GM21515 (cell line): ENCODE results near the gene SMDT1.
"Not testable (repeated sequence)": the region's sequence is repeated elsewhere in the genome, so short reads cannot be mapped to it uniquely, and the experiment has no call there.

Experiments
- ATAC-seq: cut with Tn5 transposase; IDR thresholded peaks from one replicate; pipeline ENCODE4 v1.9.1; 2021; ENCODE audit not compliant: unreplicated experiment

SMDT1 gene

GRCh38 chr22:42108848-42109247, 29.3 kb downstream of the SMDT1 start:
- ATAC-seq, result no peak

DNA sequence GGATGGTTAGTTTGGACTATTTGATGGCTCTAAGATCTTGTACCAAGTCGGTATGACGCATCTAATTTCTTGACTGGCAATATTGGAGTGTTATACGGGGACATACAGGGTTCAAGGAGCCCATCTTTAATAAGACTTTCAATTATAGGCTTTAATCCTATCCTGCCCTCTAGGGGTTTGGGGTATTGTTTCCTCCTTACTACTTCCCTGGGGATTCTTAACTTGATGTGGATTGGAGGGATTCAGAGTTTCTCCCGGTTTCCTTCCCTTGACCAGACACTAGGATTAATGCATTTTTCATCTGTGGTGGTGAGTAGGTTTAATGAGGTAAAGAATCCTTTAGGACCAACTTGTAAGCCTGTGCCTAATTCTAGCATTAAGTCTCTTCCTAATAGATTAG, 32.3 kb downstream of the SMDT1 start:
- no peak for ATAC-seq

- not testable (repeated sequence) for ATAC-seq
These were observed 33.3 kb downstream of the SMDT1 start for GRCh38 chr22:42112793-42113192.

GRCh38 chr22:42114721-42115120, 35.2 kb downstream of the SMDT1 start:
- no peak for ATAC-seq

DNA sequence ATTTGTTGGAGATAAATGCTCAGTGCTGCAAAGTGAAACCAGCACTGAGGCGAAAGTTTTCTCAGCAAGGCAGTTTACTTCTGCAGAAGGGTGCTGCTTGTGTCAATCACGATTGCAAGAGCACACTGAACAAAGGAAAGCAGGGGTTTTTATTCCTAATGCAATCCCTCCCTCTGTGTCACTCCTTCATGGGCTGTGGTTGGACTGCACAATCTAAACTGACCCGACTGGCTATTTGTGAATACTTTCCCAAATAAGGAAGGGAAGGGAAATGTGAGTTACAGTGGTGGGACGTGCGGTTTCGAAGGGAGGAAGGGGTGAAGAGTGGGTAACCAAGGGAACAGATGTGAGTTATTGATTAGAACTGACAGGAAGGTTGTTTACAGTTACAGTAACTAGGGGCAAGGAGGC, 35.9 kb downstream of the SMDT1 start:
- ATAC-seq, result not testable (repeated sequence)

GRCh38 chr22:42116848-42117424, 37.4 kb downstream of the SMDT1 start:
- no peak for ATAC-seq

GRCh38 chr22:42120231-42121021, 40.9 kb downstream of the SMDT1 start:
- not testable (repeated sequence) for ATAC-seq

DNA sequence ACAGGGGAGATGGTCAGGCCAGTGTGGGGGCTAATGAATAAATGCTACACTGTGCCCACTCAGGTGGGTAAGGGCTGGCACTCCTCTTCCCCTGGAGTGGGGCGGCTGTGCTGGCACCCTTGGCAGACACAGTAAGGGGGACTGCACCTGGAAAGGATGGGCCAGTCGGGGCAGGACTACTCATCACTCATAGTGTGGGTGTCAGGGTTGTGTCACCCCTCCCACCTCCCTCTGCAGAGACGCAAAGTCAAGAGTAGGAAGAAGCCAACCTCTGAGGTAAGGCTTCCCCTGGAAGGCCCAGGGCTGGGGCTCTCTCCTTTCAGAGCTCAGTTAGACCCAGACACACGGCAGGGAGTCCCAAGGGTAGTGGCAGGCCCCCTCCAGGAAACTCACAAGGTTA, 44.0 kb downstream of the SMDT1 start:
- not testable (repeated sequence) for ATAC-seq

- no peak for ATAC-seq
These were observed 48.1 kb downstream of the SMDT1 start for GRCh38 chr22:42127606-42128005.

- ATAC-seq, result not testable (repeated sequence)
These were observed 48.5 kb downstream of the SMDT1 start for GRCh38 chr22:42128007-42128406.

DNA sequence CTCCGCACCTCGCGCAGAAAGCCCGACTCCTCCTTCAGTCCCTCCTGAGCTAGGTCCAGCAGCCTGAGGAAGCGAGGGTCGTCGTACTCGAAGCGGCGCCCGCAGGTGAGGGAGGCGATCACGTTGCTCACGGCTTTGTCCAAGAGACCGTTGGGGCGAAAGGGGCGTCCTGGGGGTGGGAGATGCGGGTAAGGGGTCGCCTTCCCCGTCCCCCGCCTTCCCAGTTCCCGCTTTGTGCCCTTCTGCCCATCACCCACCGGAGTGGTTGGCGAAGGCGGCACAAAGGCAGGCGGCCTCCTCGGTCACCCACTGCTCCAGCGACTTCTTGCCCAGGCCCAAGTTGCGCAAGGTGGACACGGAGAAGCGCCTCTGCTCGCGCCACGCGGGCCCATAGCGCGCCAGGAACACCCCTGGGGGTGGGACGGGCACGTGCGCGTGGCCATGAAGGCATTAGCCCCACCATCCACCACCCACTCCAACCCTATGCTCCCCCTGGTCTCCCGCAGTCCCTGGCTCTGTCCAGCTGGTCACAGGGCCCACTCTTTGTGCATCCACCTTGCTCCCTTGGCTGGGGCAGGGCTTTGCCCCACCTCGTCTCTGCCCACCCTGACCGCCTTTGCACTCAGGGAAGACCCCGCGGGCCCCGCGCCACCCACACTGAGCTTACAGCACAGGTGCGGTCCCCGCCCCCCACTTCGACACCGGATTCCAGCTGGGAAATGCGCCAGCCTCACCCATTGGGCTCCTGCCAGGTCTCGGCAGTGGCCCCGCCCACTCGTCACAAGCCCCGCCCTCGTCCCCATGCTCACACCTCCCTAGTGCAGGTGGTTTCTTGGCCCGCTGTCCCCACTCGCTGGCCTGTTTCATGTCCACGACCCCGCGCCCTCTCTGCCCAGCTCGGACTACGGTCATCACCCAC, 49.5 kb downstream of the SMDT1 start:
- ATAC-seq, result not testable (repeated sequence)

DNA sequence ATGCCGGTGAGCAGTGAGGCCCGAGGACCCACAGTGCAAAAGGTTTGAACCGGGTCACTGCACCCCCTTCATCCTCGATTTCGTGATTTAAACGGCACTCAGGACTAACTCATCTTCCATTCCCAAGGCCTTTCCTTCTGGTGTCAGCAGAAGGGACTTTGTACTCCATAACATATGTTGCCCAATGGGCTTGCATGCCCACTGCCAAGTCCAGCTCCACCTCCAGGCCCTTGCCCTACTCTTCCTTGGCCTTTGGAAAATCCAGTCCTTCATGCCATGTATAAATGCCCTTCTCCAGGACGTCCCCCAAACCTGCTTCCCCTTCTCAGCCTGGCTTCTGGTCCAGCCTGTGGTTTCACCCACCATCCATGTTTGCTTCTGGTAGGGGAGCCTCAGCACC, 50.7 kb downstream of the SMDT1 start:
- not testable (repeated sequence) for ATAC-seq

GRCh38 chr22:42130639-42131431, 51.3 kb downstream of the SMDT1 start, which contains the start of gene CYP2D6:
TSS of gene CYP2D6 (minus strand) at chr22:42130810. CDS start at chr22:42130791, 19 bp downstream.
- not testable (repeated sequence) for ATAC-seq

GRCh38 chr22:42131562-42131961, 52.1 kb downstream of the SMDT1 start:
- ATAC-seq, result no peak

DNA sequence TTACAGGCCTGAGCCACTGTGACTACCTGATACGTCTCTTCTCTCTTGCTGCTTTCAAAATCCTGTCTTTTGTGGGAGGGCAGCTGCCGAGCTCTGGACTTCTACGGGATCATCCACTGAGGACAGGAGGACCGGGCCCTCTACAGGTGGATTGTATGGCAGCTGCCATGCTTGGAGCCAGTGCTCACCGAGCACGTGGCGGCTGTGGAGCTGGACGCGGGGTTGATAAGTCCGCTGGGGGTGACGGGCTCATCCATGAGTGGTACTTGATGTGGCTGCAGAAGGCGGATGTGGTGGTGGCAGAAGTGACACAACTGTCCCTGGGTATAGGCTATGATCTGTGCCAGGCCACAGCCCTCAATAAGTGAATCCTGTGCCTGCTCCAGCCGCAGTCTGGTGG, 53.0 kb downstream of the SMDT1 start:
- ATAC-seq, result no peak
